ENCODE results near the gene ARHGEF28.

GRCh38 chr5:73789851-73790281 lies 163.9 kb downstream of the ARHGEF28 start:
- TF ChIP-seq, protein P1, sequence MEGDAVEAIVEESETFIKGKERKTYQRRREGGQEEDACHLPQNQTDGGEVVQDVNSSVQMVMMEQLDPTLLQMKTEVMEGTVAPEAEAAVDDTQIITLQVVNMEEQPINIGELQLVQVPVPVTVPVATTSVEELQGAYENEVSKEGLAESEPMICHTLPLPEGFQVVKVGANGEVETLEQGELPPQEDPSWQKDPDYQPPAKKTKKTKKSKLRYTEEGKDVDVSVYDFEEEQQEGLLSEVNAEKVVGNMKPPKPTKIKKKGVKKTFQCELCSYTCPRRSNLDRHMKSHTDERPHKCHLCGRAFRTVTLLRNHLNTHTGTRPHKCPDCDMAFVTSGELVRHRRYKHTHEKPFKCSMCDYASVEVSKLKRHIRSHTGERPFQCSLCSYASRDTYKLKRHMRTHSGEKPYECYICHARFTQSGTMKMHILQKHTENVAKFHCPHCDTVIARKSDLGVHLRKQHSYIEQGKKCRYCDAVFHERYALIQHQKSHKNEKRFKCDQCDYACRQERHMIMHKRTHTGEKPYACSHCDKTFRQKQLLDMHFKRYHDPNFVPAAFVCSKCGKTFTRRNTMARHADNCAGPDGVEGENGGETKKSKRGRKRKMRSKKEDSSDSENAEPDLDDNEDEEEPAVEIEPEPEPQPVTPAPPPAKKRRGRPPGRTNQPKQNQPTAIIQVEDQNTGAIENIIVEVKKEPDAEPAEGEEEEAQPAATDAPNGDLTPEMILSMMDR (conservative IDR thresholded peaks at IDR 0.05; ENCODE audit: low read length) = no peak
- TF ChIP-seq EZH2phosphoT487 (IDR thresholded peaks at IDR 0.05; ENCODE audit: borderline replicate concordance, low read depth, low read length) = no peak

Data from OCI-LY7 (cell line).